HG03342 (cell line): ENCODE measurements around the gene BAG5.
"Not testable (repeated sequence)": the region's sequence is repeated elsewhere in the genome, so short reads cannot be mapped to it uniquely, and the experiment has no call there.

ENCODE experiments used
- ATAC-seq: cut with Tn5 transposase; IDR thresholded peaks from one replicate; pipeline ENCODE4 v1.9.1; 2021; ENCODE audit warnings: mild to moderate bottlenecking, moderate library complexity; ENCODE audit not compliant: unreplicated experiment

BAG5 gene

DNA sequence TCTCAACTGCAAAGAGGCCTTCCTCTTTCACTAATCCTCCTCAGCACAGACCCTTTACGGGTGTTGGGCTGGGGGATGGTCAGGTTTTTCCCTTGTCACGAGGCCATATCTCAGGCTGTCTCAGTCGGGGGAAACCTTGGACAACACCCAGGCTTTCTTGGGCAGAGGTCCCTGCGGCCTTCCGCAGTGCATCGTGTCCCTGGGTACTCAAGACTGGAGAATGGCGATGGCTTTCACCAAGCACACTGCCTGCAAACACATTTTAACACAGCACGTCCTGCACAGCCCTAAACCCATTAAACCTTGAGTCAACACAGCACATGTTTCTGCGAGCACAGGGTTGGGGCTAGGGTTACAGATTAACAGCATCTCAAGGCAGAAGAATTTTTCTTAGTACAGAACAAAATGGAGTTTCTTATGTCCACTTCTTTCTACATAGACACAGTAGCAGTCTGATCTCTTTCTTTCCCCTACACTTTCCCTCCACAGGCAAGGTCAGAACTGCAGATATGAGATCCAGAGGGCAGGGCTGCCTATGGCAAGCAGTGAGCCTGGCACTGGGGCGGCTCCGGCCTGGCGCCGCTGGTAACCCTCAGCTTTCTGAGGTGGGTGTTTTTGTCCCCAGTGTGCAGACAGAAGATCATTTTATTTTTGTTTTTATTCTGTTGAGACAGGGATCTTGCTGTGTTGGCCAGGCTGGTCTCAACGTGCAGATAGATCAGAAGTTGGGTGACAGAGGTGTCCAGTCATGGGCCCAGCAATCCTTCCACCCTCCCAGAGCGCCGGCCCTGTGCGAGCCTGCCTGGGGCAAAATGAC, 36.8 kb downstream of the BAG5 start:
- ATAC-seq = not testable (repeated sequence)

DNA sequence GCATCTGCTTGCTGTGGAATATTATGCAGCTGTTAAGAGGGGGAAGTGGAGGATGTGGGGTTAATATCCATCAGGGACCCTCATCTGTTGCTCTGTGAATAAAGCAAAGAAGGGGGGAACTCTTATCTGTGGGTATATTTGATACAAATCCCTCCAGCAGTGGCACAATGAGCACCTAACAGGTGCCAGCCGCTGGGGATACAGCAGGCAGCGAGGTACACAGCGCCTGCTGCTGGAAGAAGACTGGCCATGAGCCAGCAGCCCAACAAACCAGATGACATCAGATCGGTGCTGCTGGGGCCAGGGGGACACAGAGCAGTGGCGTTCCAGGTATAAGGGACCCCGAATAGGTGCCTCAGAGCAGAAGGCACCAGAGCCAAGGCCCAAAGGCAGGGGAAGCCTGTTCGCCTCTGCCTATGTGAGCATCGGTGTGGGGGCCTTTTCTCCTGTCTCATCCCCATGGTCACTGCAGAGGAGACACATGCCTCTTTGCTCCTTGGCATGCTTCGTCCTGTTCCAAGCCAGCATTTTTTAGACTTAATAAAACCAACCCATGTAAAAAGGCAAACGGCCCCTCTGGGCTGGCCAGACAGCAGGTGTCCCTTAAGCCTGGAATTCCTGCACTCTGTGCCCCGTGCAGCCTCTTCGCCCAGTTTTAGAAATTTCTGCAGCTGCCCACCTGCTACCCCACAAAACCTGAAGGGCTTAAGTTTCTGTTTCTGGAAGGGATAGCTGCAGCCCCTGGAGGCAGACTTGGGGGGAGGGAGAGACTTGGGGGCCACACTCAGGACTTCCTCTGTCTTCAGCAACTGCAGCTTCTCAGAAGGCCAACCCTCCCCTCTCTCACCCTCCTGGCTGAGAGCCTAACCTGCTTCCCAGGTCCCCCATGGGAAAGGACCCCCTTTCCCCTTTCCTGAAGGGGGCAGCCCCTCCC, 38.2 kb downstream of the BAG5 start:
- no peak for ATAC-seq

DNA sequence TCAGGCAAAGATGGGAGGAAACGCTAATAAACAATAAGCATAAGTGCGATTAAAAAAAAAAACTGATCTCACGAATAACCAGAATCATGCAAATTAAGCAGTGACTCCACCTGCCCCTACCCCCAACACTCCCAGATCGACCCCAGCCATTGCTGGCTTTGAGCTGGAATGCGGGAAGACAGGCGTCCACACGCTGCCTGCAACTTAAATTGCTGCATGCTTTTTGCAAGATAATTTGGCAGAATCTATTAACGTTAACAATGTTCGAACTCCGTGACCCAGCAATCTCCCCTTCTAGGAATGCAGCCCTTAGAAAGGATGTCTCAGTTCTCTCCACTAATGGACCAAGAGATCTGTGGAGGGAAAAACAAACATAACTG, 38.9 kb downstream of the BAG5 start:
- ATAC-seq = no peak

DNA sequence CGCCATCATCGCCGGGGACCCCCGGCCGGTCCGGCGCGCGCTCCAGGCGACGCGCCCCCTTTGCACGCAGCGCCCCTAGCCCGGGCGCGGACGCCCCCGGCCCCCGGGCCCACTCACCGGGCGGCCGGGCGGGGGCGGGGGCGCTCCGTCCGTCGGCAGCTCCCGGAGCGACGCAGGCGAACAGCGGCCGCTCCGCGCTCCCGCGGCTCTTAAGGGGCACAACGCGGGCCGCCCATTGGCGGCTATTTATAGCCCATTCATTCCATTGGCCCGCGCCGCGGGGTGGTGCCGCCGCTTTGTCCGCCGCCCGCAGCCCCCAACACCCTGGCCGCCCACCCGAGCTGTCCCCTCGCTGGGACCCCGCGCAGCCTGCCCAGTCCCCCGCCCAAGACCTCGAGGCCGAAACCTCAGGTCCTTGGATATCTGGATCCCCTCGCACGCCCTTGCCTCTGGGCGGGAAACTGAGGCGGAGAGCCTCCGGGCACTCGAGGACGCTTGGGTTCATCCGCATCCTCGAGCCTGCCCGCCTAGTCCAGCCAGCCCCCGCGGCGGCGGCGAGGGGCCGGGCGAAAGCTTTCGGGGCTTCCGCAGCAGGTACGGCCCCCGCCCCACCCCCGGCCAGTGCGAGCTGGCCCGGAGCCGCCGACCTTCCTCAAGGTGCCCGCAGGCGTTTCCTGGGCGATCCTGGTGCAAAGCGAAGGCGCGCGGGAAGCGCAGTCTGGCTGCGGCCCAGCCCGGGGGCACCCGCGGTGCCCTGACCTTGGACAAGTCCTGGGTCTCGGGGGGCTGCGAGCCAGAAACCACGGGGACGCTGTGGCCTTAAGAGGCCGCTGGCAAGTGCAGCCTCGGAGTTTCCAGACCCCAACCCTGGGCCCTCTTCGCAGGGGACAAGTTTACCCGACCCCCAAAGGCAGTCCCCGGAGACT, 39.5 kb downstream of the BAG5 start, which contains the start of gene CKB:
TSS of gene CKB (minus strand) at position 182 of the 926 bp plus-strand sequence. CDS start 337 bp downstream, outside the sequence.
- no peak for ATAC-seq

DNA sequence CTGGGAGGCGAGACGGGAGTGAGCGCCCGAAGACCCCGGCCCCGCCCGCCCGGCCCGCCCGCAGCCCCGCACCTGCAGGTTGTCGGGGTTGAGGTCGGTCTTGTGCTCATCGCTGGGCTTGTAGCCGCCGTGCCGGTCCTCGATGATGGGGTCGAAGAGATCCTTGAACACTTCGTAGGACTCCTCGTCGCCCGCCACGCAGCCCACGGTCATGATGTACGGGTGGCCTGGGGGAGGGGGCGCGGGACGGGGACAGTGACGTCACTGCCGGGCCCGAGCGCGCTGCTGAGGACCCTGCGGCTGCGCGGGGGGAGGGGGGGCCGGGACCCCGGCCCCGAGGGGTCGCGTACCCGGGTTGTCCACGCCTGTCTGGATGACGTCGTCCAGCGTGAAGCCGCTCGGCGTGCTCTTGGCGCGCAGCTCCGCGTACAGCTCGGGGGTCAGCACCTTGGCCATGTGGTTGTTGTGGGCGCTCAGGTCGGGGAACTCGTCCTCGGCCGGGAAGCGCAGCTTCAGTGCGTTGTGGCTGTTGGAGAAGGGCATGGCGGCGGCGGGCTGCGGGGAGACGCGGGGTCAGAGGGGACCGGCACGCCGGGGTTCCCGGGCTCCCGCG, 40.4 kb downstream of the BAG5 start:
- ATAC-seq = no peak

DNA sequence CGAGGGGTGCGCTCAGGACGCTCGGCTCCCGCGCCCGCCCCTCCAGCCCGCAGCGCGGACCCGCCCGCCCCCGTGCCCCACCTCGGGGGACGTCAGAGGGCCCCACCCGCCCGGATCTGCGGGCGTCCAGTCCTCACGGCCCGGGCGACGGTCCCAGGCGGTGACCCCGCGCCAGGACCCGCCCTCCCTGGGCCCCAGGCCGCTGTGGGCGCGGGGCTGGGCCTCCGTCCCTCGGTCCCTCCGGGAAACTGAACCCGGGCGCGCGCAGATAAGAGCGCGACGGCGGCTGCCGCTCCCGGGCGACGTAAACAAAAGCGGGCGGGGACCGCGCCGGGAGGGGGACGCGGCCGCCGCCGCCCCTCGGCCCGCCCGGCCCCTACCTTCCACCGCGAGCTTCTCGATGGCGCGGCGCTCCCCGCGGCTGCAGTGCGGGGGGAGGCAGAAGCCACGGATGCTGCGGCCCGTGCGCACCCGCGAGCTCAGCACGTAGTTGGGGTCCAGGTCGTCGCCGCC, 41.0 kb downstream of the BAG5 start:
- ATAC-seq = no peak

DNA sequence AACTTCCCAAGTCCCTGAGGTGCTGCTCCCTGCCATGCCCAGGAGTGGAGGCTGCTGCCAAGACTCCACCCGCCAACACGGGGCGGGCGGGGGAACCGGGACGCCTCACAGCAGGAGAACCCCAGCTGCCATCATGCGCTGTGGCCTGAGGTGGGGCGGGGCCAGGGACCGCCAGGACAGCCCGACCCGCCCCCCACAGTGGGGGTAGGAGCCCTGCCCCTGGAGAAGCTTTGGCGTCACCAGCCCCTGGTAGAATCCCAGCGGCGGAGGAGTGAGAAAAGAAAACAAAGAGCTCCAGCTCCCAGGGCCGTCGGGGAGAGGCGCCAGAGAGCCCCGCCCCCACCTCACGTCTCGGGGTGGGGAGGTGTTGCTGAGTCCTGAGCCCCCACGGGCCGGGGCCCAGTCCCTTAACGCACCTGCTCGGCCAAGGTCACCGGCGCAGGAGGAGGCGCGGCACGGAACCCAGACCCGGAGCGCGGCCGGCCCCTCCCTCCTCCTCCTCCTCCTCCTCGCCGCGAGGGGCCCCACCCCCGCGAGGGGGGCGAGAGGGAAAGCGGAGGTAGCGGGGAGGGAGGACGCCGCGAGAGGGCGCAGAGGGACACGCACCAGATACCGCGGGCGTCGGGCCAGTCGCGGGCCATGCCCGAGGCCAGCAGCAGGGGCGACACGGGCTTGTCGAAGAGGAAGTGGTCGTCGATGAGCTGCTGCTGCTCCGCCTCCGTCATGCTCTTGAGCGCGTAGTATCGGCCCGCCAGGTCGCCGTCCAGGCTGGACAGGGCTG, 41.6 kb downstream of the BAG5 start:
- no peak for ATAC-seq

DNA sequence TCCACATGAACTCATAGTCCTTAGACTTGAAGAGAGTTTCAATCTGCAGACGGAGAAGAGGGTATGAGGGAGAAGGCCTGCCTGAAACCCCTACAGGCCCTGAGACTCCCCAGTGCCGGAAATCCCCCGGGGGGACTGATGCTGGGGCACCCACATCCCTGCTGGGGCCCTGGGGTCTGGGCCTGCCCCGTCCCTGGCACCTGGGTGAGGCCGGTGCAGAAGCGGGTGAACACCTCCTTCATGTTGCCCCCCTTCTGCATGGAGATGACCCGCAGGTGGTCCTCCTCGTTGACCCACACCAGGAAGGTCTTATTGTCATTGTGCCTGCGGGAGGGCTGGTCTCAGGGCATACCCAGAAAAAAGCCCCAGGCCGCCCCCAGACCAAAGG, 42.2 kb downstream of the BAG5 start:
- ATAC-seq = no peak

DNA sequence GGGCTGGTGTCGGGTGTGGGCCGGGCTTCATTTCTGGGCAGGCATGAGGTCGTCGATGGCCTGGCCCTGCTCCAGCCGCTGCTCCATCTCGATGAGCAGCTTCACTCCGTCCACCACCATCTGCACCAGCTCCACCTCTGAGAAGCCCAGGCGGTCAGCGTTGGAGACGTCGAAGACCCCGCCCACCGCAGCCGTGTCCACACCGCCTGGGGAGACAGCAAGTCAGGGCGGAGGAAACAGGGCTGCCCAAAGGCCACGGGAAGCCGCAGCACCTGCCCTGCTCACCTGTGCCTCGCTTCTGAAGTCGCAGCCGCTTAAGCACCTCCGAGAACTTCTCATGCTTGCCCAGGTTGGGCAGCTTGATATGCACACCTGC, 42.6 kb downstream of the BAG5 start:
- no peak for ATAC-seq

DNA sequence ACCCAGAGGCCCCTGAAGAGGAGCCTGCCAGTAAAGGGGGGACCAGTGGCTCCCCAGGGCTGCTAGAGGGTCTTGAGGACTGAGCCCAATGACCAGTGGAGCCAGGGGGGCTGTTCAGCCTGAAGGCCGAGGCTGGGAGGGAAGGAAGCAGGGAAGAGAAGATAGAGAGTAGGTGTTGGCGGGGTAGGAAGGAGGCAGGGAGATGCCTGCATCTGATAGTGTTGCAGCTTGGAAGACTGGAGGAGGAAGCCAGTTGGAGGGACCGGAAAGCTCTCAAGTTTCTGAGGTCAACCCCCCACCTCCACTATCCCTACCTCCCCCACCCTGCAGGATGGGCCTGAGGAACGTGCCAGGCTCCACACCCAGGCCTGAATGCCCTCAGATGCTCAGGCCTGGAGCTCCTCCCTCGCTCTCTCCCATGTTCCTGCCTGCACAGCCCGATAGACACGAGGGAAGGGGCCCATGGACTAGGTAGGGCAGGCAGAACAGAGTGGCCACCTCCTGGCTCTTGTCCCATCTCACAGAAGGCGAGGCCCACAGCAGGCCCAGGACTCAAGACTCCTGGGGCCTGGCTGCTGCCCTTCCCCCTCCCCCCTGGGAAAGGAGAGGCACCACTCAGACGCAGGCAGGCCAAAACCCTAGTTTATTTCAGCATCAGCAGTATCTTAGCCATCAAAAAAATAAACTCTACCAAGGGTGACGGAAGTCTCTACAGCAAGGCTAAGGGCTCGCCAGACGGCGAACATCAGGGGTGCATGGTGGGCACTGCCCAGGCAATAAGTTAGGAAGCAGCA, 43.2 kb downstream of the BAG5 start:
- no peak for ATAC-seq

DNA sequence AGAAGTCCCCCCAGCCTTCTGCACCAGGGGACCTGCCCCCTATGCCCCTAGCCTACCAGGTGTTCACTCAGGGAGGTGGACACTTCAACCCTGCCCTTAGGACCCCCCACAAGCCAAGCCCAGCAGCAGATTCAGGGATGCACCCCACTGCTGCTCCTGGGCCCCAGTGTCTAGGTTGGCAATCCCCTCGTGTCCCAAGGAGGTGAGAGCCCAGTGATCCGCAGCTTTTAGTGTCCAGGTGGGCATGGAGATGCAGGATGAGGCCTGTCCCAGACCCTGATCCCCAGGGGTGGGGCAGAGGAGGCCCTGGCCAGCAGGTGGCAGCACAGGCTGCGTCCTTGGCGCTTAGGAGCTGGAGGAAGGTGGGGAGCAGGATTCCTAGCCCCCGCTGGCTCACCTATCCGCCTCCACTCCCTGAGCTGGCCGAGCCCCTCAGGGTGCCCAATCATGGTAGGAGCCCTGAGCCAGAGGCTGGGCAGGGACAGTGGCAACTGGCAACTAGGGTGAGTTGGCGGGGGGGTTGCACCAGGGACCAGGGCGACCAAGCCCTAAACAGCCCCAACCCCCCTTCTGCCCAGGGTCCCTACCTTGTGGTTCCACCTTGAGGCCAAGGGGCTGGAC, 43.9 kb downstream of the BAG5 start:
- ATAC-seq = no peak

DNA sequence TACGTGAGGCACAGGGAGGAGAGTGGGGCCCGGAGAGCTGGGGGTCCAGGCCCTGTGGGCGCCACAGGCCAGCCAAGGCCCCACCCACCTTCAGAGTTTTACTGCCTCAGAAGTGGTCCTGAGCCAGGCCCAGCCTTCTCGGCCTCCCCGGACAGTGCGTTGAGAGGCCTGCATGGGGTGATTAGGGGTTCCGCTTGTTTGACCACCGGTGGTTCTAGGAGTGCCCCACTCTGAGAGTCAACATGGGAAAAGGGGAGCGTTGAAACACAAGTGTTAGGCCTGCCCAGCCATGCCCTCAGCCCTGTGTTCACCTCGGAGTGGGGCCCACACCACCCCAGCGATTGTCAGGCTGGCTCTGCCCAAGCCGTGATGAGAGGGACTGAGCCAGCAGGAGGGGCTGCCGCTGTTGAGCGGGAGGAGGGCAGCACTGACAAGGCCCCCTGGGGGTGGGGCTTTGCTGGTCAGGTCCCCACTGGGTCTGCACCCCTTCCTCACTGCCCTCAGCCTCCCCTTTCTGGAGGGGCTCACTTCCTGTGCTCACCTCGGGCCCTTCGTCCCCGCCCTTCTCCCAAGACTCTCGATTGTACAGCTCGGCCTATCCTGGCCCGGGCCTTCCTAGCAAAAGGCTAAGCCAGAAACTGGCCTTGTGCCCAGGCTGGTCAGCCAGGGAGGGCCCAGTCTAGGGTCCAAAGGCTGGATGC, 44.6 kb downstream of the BAG5 start:
- ATAC-seq = no peak

DNA sequence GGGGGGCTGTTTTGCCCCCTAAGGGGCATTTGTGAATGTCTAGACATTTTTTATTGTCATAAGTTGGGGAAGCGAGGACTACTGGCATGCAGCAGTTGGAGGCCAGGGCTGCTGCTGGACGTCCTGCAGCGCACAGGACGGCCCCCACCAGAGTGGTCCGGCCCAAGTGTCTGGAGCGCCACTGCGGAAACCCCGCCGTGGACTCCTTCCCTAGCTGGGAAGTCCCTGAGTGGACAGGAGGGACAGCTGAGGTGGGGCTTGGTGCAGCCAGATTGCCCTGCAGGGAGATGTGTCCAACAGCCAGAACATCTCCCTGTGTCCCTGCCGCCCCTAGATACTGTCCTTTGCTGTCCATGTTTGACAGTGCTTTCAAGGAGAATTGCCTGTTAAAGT, 45.3 kb downstream of the BAG5 start:
- ATAC-seq = no peak

DNA sequence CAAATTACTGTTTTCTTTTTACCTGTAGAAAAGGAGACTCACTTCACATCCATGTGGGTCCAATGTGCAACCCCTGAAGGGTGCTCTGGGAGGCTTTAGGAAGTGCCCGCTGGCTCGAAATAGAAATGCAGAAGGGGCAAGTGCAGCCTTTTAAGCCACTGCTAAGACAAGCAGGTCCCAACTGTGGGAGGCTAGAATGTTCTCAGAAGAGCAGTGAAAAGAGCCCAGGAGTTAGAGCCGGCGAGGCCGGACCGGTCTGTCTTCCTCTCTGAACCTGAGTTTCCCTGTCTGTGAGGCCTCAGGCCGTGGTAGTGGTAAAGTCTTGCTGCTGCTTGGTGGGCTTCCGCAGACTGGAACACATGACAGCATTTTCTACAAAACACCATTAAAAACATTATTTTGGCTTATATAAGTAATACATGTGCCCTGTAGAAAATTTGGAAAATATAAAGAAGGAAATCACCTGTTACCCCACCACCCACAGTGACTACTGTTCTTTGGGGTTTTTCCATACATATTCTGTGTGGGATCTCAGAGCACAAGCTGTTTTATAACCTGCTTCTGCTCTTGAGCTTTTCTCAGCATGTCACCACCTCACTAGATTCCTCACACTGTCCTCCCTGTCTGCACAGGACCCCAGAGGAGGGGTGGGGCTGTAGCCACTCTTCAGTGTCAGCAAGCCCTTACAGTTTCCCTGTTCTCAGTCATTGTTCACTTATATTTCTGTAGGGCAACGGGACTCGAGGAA, 45.9 kb downstream of the BAG5 start:
- ATAC-seq = no peak

DNA sequence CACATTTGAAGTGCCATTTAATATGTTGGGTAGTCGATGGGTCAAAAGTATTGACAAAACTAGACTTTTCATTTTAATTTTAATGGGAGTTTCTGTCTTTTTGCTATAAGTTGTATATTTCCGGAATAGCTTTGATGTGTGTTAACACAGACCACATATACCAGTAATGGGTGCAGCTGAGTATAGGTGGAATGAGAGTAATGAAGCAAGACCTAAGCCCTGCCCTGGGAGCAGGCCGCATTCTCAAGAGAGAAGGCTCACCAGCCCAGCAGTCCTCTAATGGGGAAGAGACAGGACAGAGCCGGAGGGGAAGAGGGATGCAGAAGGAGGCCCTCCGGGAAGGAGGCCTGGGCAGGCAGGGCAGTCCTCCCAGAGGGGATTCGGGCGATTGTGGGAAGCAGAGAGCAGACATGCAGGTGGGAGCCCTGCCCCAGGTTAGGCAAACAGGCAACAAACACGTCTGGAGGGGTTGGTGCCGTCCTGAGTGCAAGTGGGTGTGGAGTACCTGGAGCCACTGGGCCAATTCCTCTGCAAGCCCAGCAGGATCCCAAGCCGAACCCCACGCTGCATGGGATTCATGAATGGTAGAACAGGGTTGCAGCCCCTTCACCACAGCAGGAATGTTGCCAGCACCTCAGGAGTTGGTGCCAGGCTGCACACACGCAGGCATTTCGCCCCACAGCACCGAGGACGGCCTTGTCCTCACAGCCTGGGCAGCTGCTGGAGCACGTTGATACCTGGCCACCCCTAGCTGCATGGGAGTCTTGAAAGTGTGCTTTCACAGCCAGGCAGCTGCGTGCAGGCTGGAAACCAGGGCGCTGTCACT, 47.6 kb downstream of the BAG5 start:
- ATAC-seq = no peak
